Pancreas (tissue), 10 donors: ENCODE measurements around the gene DROSHA. TPM values are rescaled to one million over a fixed set of nuclear protein-coding genes. Genes with fewer than 3 reads are reported as not detected.

Experiments
- ATAC-seq, 4 donors: fragments of 200-7000 bp; cut with Tn5 transposase; one replicate each; pipeline versions ENCODE4 v1.8.0 to v1.9.1; 2020; ENCODE audit warnings: mild to moderate bottlenecking in 4 of 4, moderate library complexity in 4 of 4
- DNase-seq, 6 donors: peaks; one replicate each; pipeline ENCODE4 v3.0.0-alpha.2; 2020
- FAIRE-seq: peaks from 2 replicates; lab custom pipeline; 2012; peaks lifted over from hg19 to GRCh38; lab: Jason Lieb, UNC
- H3K27ac ChIP-seq, 4 donors: fragments of 200-600 bp; sonication (generic); 1 replicate in 3 of 4; 2 replicates in 1 of 4; pipeline versions ENCODE4 v1.5.0 to v1.8.0; 2020
- H3K27me3 ChIP-seq, 4 donors: fragments of 200-600 bp; one replicate each; pipeline ENCODE4 v1.8.0; 2021
- H3K36me3 ChIP-seq, 3 donors: fragments of 200-600 bp; sonication (generic) in 1 of 3; one replicate each; pipeline versions ENCODE4 v1.5.0 to v1.8.0; 2020 to 2021
- H3K4me1 ChIP-seq, 3 donors: fragments of 200-600 bp; one replicate each; pipeline ENCODE4 v1.8.0; 2021
- H3K4me3 ChIP-seq, 4 donors: fragments of 200-600 bp; sonication (generic) in 2 of 4; one replicate each; pipeline versions ENCODE4 v1.5.0 to v1.8.0; 2020 to 2021
- H3K9me3 ChIP-seq, 4 donors: fragments of 200-600 bp; one replicate each; pipeline ENCODE4 v1.8.0; 2021
- WGBS, 2 donors: extraction: QIAGEN DNeasy Blood & Tissue Kit; methylation state at CpG; one replicate each; pipeline ENCODE4 v1.1.7; 2013; 5-methylcytosine and 5-hydroxymethylcytosine counted together
- intact Hi-C, 3 donors: fragments of 100-400 bp; cut with DNase I; formaldehyde crosslinking; loops; one replicate each; pipeline versions ENCODE4 v1.11.1 to v1.14.2; 2022
- polyA plus RNA-seq, 2 donors: library from polyadenylated mRNA; stranded (reverse); fragments of 200-250 nt; gene quantifications; one replicate each; pipeline ENCODE4 v1.2.3, GENCODE V29; 2013
- total RNA-seq, 6 donors: library from RNA; stranded (reverse); fragmentation: NEBNext Ultra II Directional in 4 of 6; extraction: Animal tissue kit (Norgen Biotek cat#: 25700) in 4 of 6; gene quantifications; one replicate each; pipeline versions ENCODE4 v1.2.1 to v1.2.4, GENCODE V29; 2021 to 2023
- TF ChIP-seq, protein P1 (sequence below), 4 donors: fragments of 200-600 bp; sonication (generic) in 3 of 4; IDR thresholded peaks; one replicate each; pipeline versions ENCODE4 v1.5.0 to v1.8.0; 2021; ENCODE audit warnings: antibody characterized with exemption in 4 of 4
- donor health status: healthy with polysubstance abuse.
- donor health status: DM: no; HTN: no; CAD: no; lungs with moderate emphysema.
- donor health status: DM: no; HTN: no; CAD: no.
- donor health status: control.
- donor health status: control.
- donor health status: Bipolar disorder and iron deficiency.
- donor health status: DM: yes; HTN: yes; CAD: no.
- donor health status: DM: no; HTN: no; CAD: no.
- donor health status: DM: no; HTN: no; CAD: no.
- donor health status: DM: yes; HTN: yes; CAD: no.

The DROSHA gene, protein sequence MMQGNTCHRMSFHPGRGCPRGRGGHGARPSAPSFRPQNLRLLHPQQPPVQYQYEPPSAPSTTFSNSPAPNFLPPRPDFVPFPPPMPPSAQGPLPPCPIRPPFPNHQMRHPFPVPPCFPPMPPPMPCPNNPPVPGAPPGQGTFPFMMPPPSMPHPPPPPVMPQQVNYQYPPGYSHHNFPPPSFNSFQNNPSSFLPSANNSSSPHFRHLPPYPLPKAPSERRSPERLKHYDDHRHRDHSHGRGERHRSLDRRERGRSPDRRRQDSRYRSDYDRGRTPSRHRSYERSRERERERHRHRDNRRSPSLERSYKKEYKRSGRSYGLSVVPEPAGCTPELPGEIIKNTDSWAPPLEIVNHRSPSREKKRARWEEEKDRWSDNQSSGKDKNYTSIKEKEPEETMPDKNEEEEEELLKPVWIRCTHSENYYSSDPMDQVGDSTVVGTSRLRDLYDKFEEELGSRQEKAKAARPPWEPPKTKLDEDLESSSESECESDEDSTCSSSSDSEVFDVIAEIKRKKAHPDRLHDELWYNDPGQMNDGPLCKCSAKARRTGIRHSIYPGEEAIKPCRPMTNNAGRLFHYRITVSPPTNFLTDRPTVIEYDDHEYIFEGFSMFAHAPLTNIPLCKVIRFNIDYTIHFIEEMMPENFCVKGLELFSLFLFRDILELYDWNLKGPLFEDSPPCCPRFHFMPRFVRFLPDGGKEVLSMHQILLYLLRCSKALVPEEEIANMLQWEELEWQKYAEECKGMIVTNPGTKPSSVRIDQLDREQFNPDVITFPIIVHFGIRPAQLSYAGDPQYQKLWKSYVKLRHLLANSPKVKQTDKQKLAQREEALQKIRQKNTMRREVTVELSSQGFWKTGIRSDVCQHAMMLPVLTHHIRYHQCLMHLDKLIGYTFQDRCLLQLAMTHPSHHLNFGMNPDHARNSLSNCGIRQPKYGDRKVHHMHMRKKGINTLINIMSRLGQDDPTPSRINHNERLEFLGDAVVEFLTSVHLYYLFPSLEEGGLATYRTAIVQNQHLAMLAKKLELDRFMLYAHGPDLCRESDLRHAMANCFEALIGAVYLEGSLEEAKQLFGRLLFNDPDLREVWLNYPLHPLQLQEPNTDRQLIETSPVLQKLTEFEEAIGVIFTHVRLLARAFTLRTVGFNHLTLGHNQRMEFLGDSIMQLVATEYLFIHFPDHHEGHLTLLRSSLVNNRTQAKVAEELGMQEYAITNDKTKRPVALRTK (N-terminal part only)
- total RNA-seq (10 to 100 TPM; 19.0 to 42.8 (median 22.9) TPM), polyA plus RNA-seq (10 to 100 TPM; 33.6 to 79.0 TPM)

DNA sequence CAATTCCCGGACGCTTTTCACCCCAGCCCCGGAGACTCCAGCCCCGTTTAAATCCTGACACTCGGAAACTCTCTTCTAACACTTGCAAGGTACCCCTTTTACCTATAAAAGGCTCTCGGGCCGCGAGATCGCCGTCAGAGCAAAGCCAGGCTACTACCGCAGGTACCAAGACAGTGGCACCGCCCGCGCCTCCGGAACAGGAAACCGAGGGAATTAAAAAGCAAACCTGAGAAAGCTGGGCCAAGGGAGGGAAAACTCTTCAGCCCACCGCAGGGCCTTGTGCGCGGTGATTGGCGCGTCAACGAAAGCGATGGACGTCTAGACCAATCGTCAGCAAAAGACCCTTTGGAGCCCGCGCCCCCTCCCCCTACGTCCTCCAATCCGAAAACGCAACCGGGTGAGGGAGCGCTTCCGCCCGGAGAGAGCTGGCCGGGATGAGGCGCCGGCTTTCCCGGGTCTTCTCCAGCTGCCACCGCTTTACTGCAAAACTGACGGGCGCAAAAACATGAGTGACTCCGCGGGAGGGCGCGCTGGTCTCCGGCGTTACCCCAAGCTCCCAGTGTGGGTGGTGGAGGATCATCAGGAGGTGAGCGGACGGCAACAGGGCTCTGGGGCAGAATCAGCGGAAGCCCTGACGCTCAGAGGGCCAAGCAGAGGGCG, at the start of gene DROSHA, which contains the start of gene C5orf22:
TSS of gene DROSHA (minus strand) at position 206 of the 660 bp plus-strand sequence. CDS start 3,034 bp downstream, outside the sequence.
TSS of gene C5orf22 (plus strand) at position 414 of the 660 bp plus-strand sequence. CDS start at position 506, 92 bp downstream.
- FAIRE-seq (peak; percentile 77), ATAC-seq (peak; percentile 98 to 99 (median 99))
- peaks cover 0 to 10% (median 6%) of the 10 kb centered on the region in 3 donors for H3K36me3 ChIP-seq

DNA sequence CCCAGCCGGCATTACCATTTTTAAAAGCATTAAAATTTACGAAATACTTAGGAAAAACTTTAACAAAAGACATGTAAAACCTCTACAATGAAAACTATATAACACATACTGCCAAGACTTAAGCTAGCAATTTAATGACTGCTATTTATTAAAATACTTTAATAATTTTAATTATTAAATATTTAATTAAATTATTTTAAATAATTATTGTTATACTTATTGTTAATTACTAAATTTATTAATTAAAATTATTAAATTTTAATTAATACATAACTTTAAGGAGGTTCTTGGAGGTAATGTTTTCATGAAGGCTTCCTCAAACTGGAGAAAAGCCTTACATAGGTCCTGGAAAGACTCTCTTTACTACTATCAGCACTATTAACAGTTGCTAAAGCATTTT, 47.7 kb upstream of the DROSHA start:
- Histone ChIP-seq H3K27me3 (no peaks in the 10 kb centered on the region), H3K27ac (no peak overlapping the region), H3K9me3 (no peaks in the 10 kb centered on the region), H3K4me3 (no peak overlapping the region), H3K36me3 (no peaks in the 10 kb centered on the region), H3K4me1 (no peaks in the 10 kb centered on the region)
- DNase-seq (no peak), FAIRE-seq (peak; percentile 45), ATAC-seq (no peak)
- WGBS, 2 donors: 63 to 80% methylated on average over 2 of the region's 2 CpGs
- TF ChIP-seq, protein P1, sequence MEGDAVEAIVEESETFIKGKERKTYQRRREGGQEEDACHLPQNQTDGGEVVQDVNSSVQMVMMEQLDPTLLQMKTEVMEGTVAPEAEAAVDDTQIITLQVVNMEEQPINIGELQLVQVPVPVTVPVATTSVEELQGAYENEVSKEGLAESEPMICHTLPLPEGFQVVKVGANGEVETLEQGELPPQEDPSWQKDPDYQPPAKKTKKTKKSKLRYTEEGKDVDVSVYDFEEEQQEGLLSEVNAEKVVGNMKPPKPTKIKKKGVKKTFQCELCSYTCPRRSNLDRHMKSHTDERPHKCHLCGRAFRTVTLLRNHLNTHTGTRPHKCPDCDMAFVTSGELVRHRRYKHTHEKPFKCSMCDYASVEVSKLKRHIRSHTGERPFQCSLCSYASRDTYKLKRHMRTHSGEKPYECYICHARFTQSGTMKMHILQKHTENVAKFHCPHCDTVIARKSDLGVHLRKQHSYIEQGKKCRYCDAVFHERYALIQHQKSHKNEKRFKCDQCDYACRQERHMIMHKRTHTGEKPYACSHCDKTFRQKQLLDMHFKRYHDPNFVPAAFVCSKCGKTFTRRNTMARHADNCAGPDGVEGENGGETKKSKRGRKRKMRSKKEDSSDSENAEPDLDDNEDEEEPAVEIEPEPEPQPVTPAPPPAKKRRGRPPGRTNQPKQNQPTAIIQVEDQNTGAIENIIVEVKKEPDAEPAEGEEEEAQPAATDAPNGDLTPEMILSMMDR (IDR thresholded peaks at IDR 0.05): no peak
- intact Hi-C loops: loop anchor here in 1 of 3 donors (10.0 kb wide), 1 partner anchor 495 kb away; no protein-coding TSS in a partner anchor

More for the DNA sequence above, at the start of gene DROSHA, which contains the start of gene C5orf22:
- TF ChIP-seq, protein P1 (IDR thresholded peaks at IDR 0.05): no peak
- Histone ChIP-seq H3K27me3 (no peaks in the 10 kb centered on the region), H3K9me3 (no peaks in the 10 kb centered on the region), H3K4me1 (peaks cover 4 to 11% (median 6%) of the 10 kb centered on the region in 3 donors), H3K4me3 (peak within 1 kb of the TSS; percentile 58 to 83 (median 68)), H3K27ac (peak within 1 kb of the TSS; percentile 30 to 59 (median 46))
- DNase-seq: peak; percentile 92 to 96 (median 94)
- WGBS, 2 donors: 0 to 1% methylated on average over 52 of the region's 52 CpGs
- intact Hi-C loops: no loop called here

DNA sequence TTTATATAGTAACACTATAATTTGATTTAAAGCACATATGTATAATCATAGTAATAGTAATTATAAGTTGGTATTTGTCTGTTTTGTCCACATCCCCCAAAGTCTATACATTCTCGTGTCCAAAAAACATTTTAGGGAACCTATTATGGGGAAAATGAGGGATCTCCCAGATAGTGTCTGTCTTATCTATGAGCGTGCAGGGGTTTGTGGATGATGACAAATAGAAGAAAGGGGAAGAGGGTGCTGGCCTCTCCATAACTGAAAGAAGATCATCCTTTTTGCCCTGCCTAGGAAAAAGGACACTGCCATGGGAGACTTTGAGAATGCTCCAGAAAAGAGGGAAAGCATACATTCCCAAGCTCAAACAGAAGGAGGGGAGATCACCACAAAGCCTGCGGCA, 45.5 kb upstream of the DROSHA start:
- H3K27me3 ChIP-seq: no peaks in the 10 kb centered on the region
- intact Hi-C loops: loop anchor here in 1 of 3 donors (10.0 kb wide), 1 partner anchor 497 kb away; no protein-coding TSS in a partner anchor
- no peaks in the 10 kb centered on the region for H3K4me1 ChIP-seq
- ATAC-seq (no peak), FAIRE-seq (no peak), DNase-seq (no peak)
- H3K36me3 ChIP-seq: no peaks in the 10 kb centered on the region
- H3K27ac ChIP-seq: no peak overlapping the region
- TF ChIP-seq, protein P1 (IDR thresholded peaks at IDR 0.05): no peak
- H3K4me3 ChIP-seq: no peak overlapping the region
- 60 to 67% methylated on average over 3 of the region's 3 CpGs for WGBS, 2 donors
- H3K9me3 ChIP-seq: no peaks in the 10 kb centered on the region

DNA sequence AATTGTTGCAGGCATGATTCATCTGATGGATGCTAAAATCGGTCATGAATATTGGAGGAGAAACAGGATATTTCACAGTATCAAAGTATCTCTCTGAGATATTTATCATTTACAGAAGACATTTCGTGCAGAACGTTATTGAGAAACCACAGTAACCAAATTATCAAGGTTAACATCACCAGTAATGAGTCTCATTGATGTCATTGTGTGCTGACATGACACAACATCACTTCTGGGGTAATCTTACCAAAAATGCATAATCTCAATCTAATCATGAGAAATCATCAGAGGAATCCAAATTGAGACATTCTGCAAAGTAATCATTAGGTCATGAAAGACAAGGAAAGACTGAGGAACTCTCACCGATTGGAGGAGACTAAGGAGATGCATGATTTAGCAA, 42.9 kb upstream of the DROSHA start:
- no peaks in the 10 kb centered on the region for H3K36me3 ChIP-seq
- no peak for ATAC-seq
- no peak for DNase-seq
- WGBS, 2 donors: 38 to 50% methylated on average over 4 of the region's 4 CpGs
- H3K27ac ChIP-seq: no peak overlapping the region
- H3K4me1 ChIP-seq: no peaks in the 10 kb centered on the region
- no peaks in the 10 kb centered on the region for H3K9me3 ChIP-seq
- intact Hi-C loops: loop anchor here in 1 of 3 donors (10.0 kb wide), 1 partner anchor 500 kb away; no protein-coding TSS in a partner anchor
- no peak overlapping the region for H3K4me3 ChIP-seq
- H3K27me3 ChIP-seq: no peaks in the 10 kb centered on the region
- TF ChIP-seq, protein P1 (IDR thresholded peaks at IDR 0.05): no peak
- no peak for FAIRE-seq
